OCI-LY1 (cell line): ENCODE data around the gene CPNE5.

ENCODE experiments used
- H2AFZ ChIP-seq: fragments of 200-600 bp; sonication (generic), shearing (Covaris generic); 2 replicates; pipeline ENCODE4 v1.6.0; 2014; ENCODE audit warnings: antibody characterized with exemption, mild to moderate bottlenecking, low read length
- H3F3A ChIP-seq: fragments of 200-600 bp; sonication (generic), shearing (Covaris generic); 2 replicates; pipeline ENCODE4 v1.6.0; 2014; ENCODE audit warnings: mild to moderate bottlenecking, antibody characterized with exemption, low read length, moderate library complexity; ENCODE audit not compliant: insufficient read depth
- H3K27ac ChIP-seq: fragments of 200-600 bp; sonication (generic); 2 replicates; pipeline ENCODE4 v1.5.1; 2014; ENCODE audit warnings: low read length, mixed run types, mild to moderate bottlenecking, low read depth; ENCODE audit not compliant: poor library complexity, severe bottlenecking
- H3K27me3 ChIP-seq: fragments of 200-600 bp; sonication (generic); 2 replicates; pipeline ENCODE4 v1.6.0; 2014; ENCODE audit warnings: antibody characterized with exemption, mild to moderate bottlenecking, low read length, moderate library complexity; ENCODE audit not compliant: insufficient read depth
- H3K36me3 ChIP-seq: fragments of 200-600 bp; sonication (generic); 2 replicates; pipeline ENCODE4 v1.6.1; 2014; ENCODE audit warnings: mild to moderate bottlenecking, antibody characterized with exemption, low read length, moderate library complexity, mixed read lengths; ENCODE audit not compliant: insufficient read depth
- H3K4me1 ChIP-seq: fragments of 200-600 bp; sonication (generic); 2 replicates; pipeline ENCODE4 v1.5.1; 2014; ENCODE audit warnings: mild to moderate bottlenecking, low read length, moderate library complexity; ENCODE audit not compliant: insufficient read depth, severe bottlenecking
- H3K4me2 ChIP-seq: fragments of 200-600 bp; sonication (generic), shearing (Covaris generic); 2 replicates; pipeline ENCODE4 v1.6.1; 2014; ENCODE audit warnings: low read length
- H3K4me3 ChIP-seq: fragments of 200-600 bp; sonication (generic); 2 replicates; pipeline ENCODE4 v1.5.1; 2014; ENCODE audit warnings: low read length, low read depth, mild to moderate bottlenecking, mixed read lengths; ENCODE audit not compliant: poor library complexity, severe bottlenecking
- H3K79me2 ChIP-seq: fragments of 200-600 bp; shearing (Covaris generic); 2 replicates; pipeline ENCODE4 v1.6.1; 2016; ENCODE audit warnings: mixed run types, low read length, mixed read lengths; ENCODE audit not compliant: insufficient read depth
- H3K9ac ChIP-seq: fragments of 200-600 bp; sonication (generic), shearing (Covaris generic); 2 replicates; pipeline ENCODE4 v1.6.1; 2014; ENCODE audit warnings: mild to moderate bottlenecking, low read length, mixed read lengths
- H3K9me2 ChIP-seq: fragments of 200-600 bp; sonication (generic), shearing (Covaris generic); 2 replicates; pipeline ENCODE4 v1.6.1; 2014; ENCODE audit warnings: low read depth, mild to moderate bottlenecking, low read length, mixed read lengths
- H3K9me3 ChIP-seq: fragments of 200-600 bp; shearing (Covaris generic); 2 replicates; pipeline ENCODE4 v1.6.1; 2014; ENCODE audit warnings: low read length, mixed read lengths
- H4K20me1 ChIP-seq: fragments of 200-600 bp; sonication (generic), shearing (Covaris generic); 2 replicates; pipeline ENCODE4 v1.6.0; 2016; ENCODE audit warnings: mild to moderate bottlenecking, low read length; ENCODE audit not compliant: insufficient read depth
- CTCF ChIP-seq: fragments of 200-600 bp; sonication (generic), shearing (Covaris generic); IDR thresholded peaks from 2 replicates; pipeline ENCODE4 v1.5.1; 2017; ENCODE audit warnings: mild to moderate bottlenecking, antibody characterized with exemption, low read length, moderate library complexity, mixed read lengths
- EZH2 ChIP-seq: fragments of 200-600 bp; sonication (generic), shearing (Covaris generic); IDR thresholded peaks from 2 replicates; pipeline ENCODE4 v1.8.0; 2017; ENCODE audit warnings: borderline replicate concordance, mixed run types, mild to moderate bottlenecking, antibody characterized with exemption, low read length, moderate library complexity, mixed read lengths

Gene CPNE5

GRCh38 chr6:36852481-36853147, 13.4 kb upstream of the CPNE5 start:
- Histone ChIP-seq H3K79me2 (no peaks in the 10 kb centered on the region), H3K9me3 (peaks cover 3% of the 10 kb centered on the region), H3K9ac (no peak overlapping the region), H3F3A (no peaks in the 10 kb centered on the region), H3K27me3 (no peaks in the 10 kb centered on the region), H3K27ac (no peak overlapping the region), H3K4me2 (no peak overlapping the region), H2AFZ (no peak overlapping the region), H3K4me3 (no peak overlapping the region), H4K20me1 (no peaks in the 10 kb centered on the region), H3K9me2 (no peaks in the 10 kb centered on the region), H3K36me3 (peaks cover 73% of the 10 kb centered on the region), H3K4me1 (no peaks in the 10 kb centered on the region)
- TF ChIP-seq EZH2 (no peak), CTCF (no peak)

- Histone ChIP-seq H3K4me3 (no peak overlapping the region), H3K27ac (no peak overlapping the region), H2AFZ (no peak overlapping the region), H3K4me2 (no peak overlapping the region), H4K20me1 (no peaks in the 10 kb centered on the region), H3K9ac (no peak overlapping the region), H3K9me3 (peaks cover 3% of the 10 kb centered on the region), H3K79me2 (no peaks in the 10 kb centered on the region), H3K36me3 (peaks cover 63% of the 10 kb centered on the region), H3F3A (no peaks in the 10 kb centered on the region), H3K9me2 (no peaks in the 10 kb centered on the region), H3K27me3 (no peaks in the 10 kb centered on the region), H3K4me1 (no peaks in the 10 kb centered on the region)
- TF ChIP-seq CTCF: no peak
- TF ChIP-seq EZH2: no peak
Observed at GRCh38 chr6:36851626-36852025, 12.4 kb upstream of the CPNE5 start.

GRCh38 chr6:36851149-36851614, 11.9 kb upstream of the CPNE5 start:
- no peaks in the 10 kb centered on the region for H3K4me1 ChIP-seq
- H3K4me2 ChIP-seq: no peak overlapping the region
- no peaks in the 10 kb centered on the region for H4K20me1 ChIP-seq
- H3K27me3 ChIP-seq: no peaks in the 10 kb centered on the region
- no peak overlapping the region for H3K27ac ChIP-seq
- H3K4me3 ChIP-seq: no peak overlapping the region
- H3K79me2 ChIP-seq: no peaks in the 10 kb centered on the region
- H3K9ac ChIP-seq: no peak overlapping the region
- H3K9me3 ChIP-seq: peaks cover 3% of the 10 kb centered on the region
- H2AFZ ChIP-seq: no peak overlapping the region
- no peaks in the 10 kb centered on the region for H3F3A ChIP-seq
- H3K36me3 ChIP-seq: peaks cover 59% of the 10 kb centered on the region
- no peaks in the 10 kb centered on the region for H3K9me2 ChIP-seq
- TF ChIP-seq CTCF: peak; percentile 83
- no peak for TF ChIP-seq EZH2
